K562 (cell line): ENCODE results near the gene CPA2. TPM values are rescaled to one million over a fixed set of nuclear protein-coding genes. Genes with fewer than 3 reads are reported as not detected.

Experiments
- CEBPG ChIP-seq, 3 experiments: fragments of 200-800 bp in 1 of 3; sonication (Bioruptor generic) in 1 of 3; sonication (generic) in 1 of 3; formaldehyde crosslinking in 1 of 3; IDR thresholded peaks in 2 of 3; conservative IDR thresholded peaks in 1 of 3; 2 replicates each; pipeline versions ENCODE4 v1.6.1 to v1.8.0; 2016 to 2022; ENCODE audit warnings: missing compliant biosample characterization in 2 of 3, missing genetic modification characterization in 2 of 3, mild to moderate bottlenecking in 1 of 3, missing genetic modification reagents in 1 of 3
- CHD7 ChIP-seq: fragments of 200-600 bp; sonication (generic); IDR thresholded peaks from one replicate; pipeline ENCODE4 v1.6.1; 2012; ENCODE audit warnings: mild to moderate bottlenecking, low read depth, low read length, inconsistent platforms
- CREB1 ChIP-seq, 2 experiments: sonication (generic) in 1 of 2; formaldehyde crosslinking in 1 of 2; IDR thresholded peaks; 2 replicates each; pipeline versions ENCODE4 v1.6.1 to v1.8.0; 2012 to 2022; ENCODE audit warnings: inconsistent platforms in 1 of 2, mild to moderate bottlenecking in 1 of 2, missing genetic modification reagents in 1 of 2, moderate library complexity in 1 of 2
- ELK1 ChIP-seq: sonication (generic); formaldehyde crosslinking; IDR thresholded peaks from 2 replicates; pipeline ENCODE4 v1.8.1; 2022; ENCODE audit warnings: missing genetic modification reagents
- EP300 ChIP-seq: IDR thresholded peaks from 2 replicates; pipeline ENCODE4 v1.6.1; 2012; ENCODE audit warnings: low read length, improper control_type of control experiment
- ETV5 ChIP-seq: sonication (generic); formaldehyde crosslinking; IDR thresholded peaks from 2 replicates; pipeline ENCODE4 v1.4.0; 2020; ENCODE audit warnings: low read depth, mild to moderate bottlenecking, missing genetic modification reagents
- NFATC3 ChIP-seq: fragments of 450-650 bp; IDR thresholded peaks from 2 replicates; pipeline ENCODE4 v1.6.1; 2017; ENCODE audit warnings: mild to moderate bottlenecking
- POLR2G ChIP-seq: fragments of 200-400 bp; formaldehyde crosslinking; IDR thresholded peaks from 2 replicates; pipeline ENCODE4 v1.6.1; 2017; ENCODE audit warnings: low read depth, mild to moderate bottlenecking, antibody characterized with exemption, low read length, moderate library complexity
- STAT5B ChIP-seq: fragments of 250-450 bp; sonication (Bioruptor Pico); IDR thresholded peaks from 2 replicates; pipeline ENCODE4 v1.8.0; 2021; ENCODE audit warnings: mild to moderate bottlenecking, inconsistent platforms
- ZNF586 ChIP-seq: fragments of 450-650 bp; formaldehyde crosslinking; conservative IDR thresholded peaks from 2 replicates; pipeline ENCODE4 v1.4.0; 2020; ENCODE audit warnings: mild to moderate bottlenecking, moderate library complexity
- polyA plus RNA-seq, 8 experiments: library from polyadenylated mRNA; depleted of rRNA in 4 of 8; stranded (reverse) in 5 of 8; unstranded in 3 of 8; fragments of >200 nt; fragmentation: Nextera tagmentation in 2 of 8; fragmentation: Illumina TruSeq in 1 of 8; extraction: Ambion mirVana in 2 of 8; extraction: Trizol in 1 of 8; gene quantifications; 2 replicates each; pipeline versions ENCODE4 v1.2.1 to v1.2.3, GENCODE V29; 2011 to 2014; ENCODE audit warnings: inconsistent platforms in 1 of 8, missing spikeins in 1 of 8
- total RNA-seq, 7 experiments: library from RNA; depleted of rRNA in 6 of 7; stranded (reverse); fragments of >200 nt in 6 of 7; fragmentation: Illumina TruSeq in 2 of 7; extraction: Trizol in 2 of 7; gene quantifications; 2 replicates each; pipeline versions ENCODE4 v1.2.1 to v1.2.3, GENCODE V29; 2011 to 2021; ENCODE audit warnings: low replicate concordance in 1 of 7

The CPA2 gene
- total and polyA plus RNA-seq, 9 of the 15 experiments (the other 6 are each of a cell fraction or from before 2014, with no cell fraction given): 0.04 to 0.84 (median 0.09) TPM; not detected in 4

GRCh38 chr7:130242198-130243014, 24.3 kb upstream of the CPA2 start (continued):
- TF ChIP-seq ELK1 (CRISPR knock-in tag) (no peak), CREB1 (IDR thresholded peaks at IDR 0.05) (peak; percentile 78), CREB1 (CRISPR knock-in tag; IDR thresholded peaks at IDR 0.05) (peak; percentile 86), ETV5 (CRISPR knock-in tag) (no peak), CEBPG (CRISPR knock-in tag; IDR thresholded peaks at IDR 0.05) (no peak), CEBPG (tag; conservative IDR thresholded peaks at IDR 0.05 in 1 of 2, IDR thresholded peaks at IDR 0.05 in 1 of 2) (peak; percentile 18 to 50; a peak in 2 of 4 replicates), EP300 (peak; percentile 48; the same call in 1 of the 2 replicates), ZNF586 (CRISPR knock-in tag) (no peak), NFATC3 (no peak), POLR2G (no peak), CHD7 (peak; percentile 13), STAT5B (CRISPR knock-in tag) (no peak)
